ENCODE measurements around the gene KITLG.
"Not testable (repeated sequence)": the region's sequence is repeated elsewhere in the genome, so short reads cannot be mapped to it uniquely, and the experiment has no call there.

The KITLG gene

DNA sequence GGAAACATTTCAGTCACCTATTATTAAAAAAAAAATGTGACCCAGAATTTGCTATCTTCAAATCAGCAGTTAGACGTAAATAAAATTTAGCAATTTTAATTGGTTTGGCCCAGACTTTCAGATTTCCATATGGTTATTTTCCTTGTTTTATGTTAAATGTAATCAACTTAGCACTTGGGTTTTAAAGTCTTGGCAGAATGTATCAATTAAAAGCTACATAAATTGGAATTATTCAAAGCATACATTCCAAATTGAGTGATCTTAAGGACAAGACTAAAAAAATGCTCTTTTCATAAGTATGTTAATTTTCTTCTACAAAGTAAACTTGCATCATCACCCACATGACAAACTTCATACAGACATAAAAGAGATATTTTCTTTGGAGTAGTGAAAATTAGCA, 3.4 kb downstream of the KITLG start:
- in situ Hi-C loops (cut with MboI; ENCODE audit: low sequenced_read_pairs) = no loop called here

DNA sequence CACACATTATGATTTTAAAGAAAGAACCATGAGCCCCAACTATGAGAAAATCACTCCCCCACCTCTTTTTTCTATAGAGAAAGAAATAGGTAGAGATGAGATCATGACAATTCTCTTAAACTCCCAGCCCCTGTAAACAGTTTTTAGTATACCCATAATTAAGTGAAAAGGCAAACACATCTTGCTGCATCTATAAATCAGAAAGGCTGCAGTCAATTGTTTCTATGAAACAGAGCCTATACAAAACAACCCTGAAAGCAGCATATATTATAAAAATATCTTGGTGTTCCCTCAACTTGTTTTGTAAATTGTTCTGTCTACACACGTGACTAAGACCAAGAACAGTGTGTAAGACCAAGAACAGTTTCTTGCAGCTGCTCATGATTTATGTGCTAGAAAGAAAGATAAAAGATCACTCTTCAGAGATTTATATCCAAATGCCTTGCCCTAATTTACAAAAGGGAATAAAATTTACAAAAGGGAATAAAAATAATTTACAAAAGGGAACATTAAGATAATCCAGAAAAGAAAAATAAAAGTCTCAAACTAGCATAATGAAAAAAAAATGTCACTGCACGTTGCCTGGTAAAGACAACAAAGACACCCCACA, 4.8 kb downstream of the KITLG start:
- in situ Hi-C loops (cut with MboI; ENCODE audit: low sequenced_read_pairs) = no loop called here

DNA sequence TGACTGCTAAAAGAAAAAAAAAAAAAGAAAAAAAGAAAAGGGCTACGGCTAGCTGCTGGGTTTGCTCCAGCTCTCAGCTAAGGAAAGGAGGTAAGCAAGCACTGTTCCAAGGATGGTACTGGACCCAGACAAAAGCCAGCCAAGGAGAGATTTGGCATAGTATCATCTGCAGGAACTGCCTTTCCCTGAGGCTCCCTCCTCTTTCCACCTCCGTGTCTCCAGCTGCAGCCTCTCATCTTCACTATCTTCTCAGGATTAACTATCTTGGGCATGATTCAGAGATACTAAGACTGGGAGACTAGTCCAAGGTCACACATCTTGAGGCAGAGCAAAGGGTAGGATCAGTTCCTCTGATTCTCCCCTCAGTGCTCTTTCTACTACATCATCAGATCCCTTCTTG, 6.0 kb downstream of the KITLG start:
- in situ Hi-C loops (cut with MboI; ENCODE audit: low sequenced_read_pairs) = no loop called here

DNA sequence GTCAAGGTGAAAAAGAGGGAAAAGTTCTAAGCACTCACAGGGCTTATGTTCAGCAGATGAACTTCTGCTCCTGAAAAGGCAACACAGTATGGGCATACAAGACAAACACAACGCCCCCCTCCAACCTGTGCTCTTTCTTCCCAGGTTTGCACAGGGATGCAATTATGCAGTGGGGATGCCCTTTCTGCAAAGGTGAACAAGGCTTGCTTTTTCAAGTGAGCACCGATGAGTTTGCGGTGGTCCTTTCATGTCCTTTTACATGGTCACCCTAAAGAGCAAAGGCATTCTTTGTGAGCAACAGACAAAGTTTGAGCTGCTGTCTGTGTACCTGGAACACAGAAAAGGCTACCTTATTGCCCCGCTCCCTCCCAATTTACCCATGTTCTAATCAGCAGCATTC, 6.7 kb downstream of the KITLG start:
- in situ Hi-C loops (cut with MboI; ENCODE audit: low sequenced_read_pairs) = no loop called here

DNA sequence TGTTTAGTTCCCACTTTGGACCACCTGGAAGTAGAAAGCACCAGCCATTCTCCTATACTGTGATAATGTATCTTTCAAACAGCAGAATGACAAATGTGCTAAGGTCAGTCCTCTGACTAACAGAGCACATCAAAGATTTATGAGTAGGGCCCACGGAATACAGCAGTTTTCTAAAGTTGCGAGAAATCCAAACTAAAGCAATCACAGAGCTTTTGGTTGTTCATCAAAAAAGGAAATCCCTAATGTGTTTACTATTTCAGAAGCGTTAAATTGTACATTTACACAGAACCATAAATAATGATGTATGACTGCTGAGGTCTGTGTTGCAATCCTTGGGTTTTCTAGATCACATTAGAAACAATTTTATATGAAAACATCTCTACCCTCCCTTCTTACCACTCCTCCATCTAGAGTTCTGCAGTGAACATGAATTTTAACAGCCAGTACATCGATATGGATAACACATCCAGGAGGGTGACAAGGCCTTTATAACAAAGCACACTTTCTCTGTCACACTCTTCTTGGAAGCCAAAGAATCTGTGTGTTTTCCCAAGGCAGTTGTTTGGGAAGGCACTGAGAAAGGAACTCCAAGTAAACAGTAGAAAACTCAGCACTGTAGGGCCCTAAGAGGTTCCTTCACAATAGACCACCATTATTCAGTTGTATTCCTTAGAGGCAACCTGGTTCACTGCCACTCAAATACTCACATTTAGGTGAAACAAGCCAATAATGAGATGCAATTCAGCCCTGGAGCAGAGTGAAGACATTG, 7.3 kb downstream of the KITLG start:
- in situ Hi-C loops (cut with MboI; ENCODE audit: low sequenced_read_pairs) = no loop called here

DNA sequence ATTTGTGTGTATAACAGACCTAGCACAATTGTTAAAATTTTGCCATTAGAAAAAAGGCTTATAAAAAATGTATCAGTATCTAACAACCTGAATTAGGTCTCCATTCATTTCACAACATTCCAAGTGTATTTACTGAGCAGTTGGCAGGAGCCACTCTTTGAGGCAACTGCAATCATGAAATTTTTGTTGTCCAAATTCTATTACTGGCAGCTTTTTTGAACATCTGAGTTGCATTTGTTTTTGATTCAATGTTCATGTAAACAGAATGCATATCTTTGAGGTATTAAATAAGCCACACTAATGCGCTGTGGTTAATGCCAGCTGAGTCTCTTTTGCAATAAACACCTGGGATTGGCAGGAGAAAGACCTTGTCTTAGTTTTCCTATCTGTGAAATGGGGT, 8.7 kb downstream of the KITLG start:
- in situ Hi-C loops (cut with MboI; ENCODE audit: low sequenced_read_pairs) = no loop called here

DNA sequence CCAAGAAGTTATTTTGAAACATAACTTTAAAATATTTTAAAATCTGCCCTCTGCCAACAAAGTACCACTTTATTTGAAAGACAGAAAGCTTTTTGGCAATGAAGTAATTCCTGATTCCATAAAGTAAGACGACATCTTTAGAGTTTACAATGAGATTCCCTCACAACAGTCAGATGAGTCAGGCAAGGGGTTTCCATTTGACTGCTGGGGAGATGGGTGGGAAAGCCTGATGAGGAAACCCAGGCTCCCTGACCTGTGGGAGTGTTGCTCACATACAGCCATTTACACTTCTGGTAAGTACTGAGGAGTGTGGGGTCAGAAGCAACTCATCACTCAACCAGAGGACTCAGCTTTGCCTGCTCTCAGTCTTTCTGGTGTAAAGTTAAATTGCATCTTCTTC, 10.2 kb downstream of the KITLG start:
- in situ Hi-C loops (cut with MboI; ENCODE audit: low sequenced_read_pairs) = no loop called here

GRCh38 chr12:88566430-88566829, 13.8 kb downstream of the KITLG start:
- in situ Hi-C loops (cut with MboI; ENCODE audit: low sequenced_read_pairs) = no loop called here

GRCh38 chr12:88562846-88563582, 17.3 kb downstream of the KITLG start:
- in situ Hi-C loops (cut with MboI; ENCODE audit: low sequenced_read_pairs) = no loop called here

DNA sequence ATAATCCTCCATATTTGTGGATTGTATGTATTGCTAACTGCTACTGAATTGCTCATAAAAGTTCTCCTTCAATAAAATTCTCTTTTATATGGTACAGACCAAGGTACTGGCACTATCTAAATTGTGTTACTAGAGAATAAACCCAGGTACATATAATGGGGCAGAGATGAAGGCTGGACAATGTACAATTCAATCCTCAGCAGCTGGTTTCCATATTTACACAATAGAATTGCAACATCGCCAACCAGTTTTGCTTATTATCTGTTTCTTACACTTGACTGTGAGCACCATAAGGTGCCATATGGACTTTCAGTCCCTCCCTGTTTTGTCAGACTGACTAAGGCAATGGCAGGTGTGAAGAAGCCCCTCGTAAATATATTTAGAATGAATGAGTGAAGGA, 18.1 kb downstream of the KITLG start:
- in situ Hi-C loops (cut with MboI; ENCODE audit: low sequenced_read_pairs) = no loop called here

GRCh38 chr12:88559772-88560171, 20.5 kb downstream of the KITLG start:
- in situ Hi-C loops (cut with MboI; ENCODE audit: low sequenced_read_pairs) = no loop called here

GRCh38 chr12:88559199-88559598, 21.1 kb downstream of the KITLG start:
- in situ Hi-C loops (cut with MboI; ENCODE audit: low sequenced_read_pairs) = no loop called here

DNA sequence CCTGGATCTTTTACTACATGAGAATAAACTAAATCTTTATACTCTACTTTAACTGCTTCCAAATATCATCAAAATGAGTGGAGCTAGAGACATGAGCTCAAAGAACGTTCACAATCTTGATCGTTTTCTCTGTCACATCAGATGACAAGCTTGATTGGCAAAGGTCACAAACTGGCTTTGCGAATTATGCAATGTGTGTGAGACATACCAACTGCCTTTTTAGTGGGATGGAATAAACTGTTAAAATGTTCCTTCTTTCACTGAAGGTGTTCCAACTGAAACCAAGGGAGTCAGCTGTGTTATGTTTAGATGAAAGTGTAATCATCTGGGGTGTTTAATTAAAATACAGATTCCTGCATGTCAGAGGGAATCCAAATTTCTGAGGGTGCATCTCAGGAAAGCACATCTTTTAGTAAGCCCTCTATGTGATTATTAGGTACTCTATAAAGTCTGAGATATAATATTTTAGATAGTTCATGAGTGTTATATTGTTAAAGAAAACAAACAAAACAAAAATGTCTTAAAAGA, 21.9 kb downstream of the KITLG start:
- in situ Hi-C loops (cut with MboI; ENCODE audit: low sequenced_read_pairs) = no loop called here

- in situ Hi-C loops (cut with MboI; ENCODE audit: low sequenced_read_pairs) = no loop called here
Measured at GRCh38 chr12:88556213-88556774, 24.0 kb downstream of the KITLG start.

- in situ Hi-C loops (cut with MboI; ENCODE audit: low sequenced_read_pairs) = no loop called here
Measured at GRCh38 chr12:88553941-88554658, 26.2 kb downstream of the KITLG start.

DNA sequence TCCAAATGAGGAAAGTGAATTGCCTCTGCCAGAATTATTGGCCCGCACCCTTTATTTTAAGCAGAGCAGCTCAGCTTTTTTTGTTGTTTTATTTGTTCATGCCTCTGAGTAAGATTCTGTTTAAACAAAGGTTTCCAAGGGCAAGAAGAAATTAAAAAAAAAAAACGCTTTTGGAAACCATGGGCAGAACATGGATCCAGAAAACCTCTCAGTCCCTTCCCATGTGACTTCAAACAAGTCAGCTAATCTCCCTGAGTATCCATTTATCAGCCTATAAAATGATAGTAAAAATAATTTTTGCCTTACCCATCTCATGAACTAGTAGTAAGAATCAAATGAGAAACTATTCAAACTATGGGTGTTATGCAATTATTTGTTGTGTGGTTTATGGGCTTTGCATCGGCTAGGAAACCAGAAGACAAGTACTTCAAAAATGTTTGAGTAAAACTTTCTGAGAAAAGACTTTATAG, 27.6 kb downstream of the KITLG start:
- in situ Hi-C loops (cut with MboI; ENCODE audit: low sequenced_read_pairs) = no loop called here

DNA sequence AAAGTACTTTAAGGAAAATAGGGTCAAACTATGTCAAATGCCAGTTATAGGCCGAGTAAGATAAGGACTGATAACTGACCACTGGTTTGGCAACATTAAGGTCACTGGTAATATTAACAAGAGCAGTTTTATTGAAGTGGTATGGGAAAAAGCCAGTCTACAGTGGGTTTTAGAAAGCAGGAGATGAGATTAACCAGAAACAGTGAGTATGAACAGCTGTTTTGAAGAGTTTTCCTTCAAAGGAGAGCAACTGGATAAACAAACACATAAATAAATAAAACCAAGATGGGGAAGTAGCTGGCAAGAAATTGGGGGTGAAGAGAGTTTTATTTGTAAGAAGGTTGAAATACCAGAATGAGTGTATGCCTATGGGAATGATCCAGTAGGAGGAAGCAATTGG, 30.3 kb downstream of the KITLG start:
- in situ Hi-C loops (cut with MboI; ENCODE audit: low sequenced_read_pairs) = no loop called here

DNA sequence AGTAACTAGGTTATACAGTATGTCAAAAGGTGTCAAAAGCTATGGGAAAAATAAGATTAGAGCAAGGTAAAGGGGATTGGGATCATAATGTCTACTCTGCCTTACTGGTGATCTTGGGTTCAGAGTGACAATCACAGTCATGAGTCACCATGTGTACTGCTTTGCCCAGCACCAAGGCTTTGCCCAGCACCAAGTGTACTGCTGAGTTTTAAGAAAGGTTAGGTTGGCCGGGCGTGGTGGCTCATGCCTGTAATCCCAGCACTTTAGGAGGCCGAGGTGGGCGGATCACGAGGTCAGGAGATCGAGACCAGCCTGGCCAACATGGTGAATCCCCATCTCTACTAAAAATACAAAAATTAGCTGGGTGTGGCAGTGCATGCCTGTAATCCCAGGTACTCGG, 32.3 kb downstream of the KITLG start:
- in situ Hi-C loops (cut with MboI; ENCODE audit: low sequenced_read_pairs) = not testable (repeated sequence)

DNA sequence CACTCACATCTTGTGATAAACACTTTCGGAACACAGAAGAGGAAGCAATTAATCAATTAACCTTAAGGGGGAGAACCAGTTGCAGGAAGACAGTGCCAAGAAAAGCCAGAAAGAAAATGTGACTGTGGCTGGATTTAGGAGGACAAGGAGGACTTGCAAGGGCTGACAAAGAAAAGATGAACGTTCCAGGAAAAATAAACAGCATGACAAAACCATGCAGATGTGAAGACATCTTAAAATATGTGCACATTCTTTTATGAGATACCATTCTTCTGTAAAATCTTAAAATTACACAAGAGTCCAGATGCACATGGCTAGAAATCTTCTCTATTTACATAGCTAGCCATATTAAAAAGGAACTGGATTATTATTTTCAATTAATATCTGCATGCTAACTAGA, 33.4 kb downstream of the KITLG start:
- in situ Hi-C loops (cut with MboI; ENCODE audit: low sequenced_read_pairs) = no loop called here

DNA sequence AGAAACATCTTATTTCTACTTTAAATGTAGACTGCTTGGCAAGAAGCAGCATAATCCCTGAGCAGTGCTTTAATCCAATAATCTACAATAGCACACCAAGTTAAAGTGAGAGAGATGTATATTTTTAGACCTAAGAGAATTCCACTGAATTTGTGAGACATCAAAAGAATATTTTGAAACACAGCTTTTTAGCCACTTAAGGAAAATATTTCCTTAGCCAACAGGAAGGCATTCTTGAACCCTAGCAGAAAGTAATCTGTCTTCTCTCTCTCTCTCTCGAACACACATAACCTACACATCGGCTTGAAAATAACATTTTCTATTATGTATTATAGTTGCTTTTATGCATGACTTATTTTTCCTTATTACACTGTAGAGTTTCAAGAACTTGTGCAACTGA, 34.0 kb downstream of the KITLG start:
- in situ Hi-C loops (cut with MboI; ENCODE audit: low sequenced_read_pairs) = no loop called here
